NOMO-1 (cell line): ENCODE measurements around the gene GRIP1.
A peak's percentile ranks its signal among the peaks of the same experiment; 100 is the strongest.

Source experiments
- DNase-seq, 2 experiments: peaks; one replicate each; lab custom pipeline; 2025; ENCODE audit not compliant: unreplicated experiment in 2 of 2; lab: John Stamatoyannopoulos, UW

GRIP1 gene, protein sequence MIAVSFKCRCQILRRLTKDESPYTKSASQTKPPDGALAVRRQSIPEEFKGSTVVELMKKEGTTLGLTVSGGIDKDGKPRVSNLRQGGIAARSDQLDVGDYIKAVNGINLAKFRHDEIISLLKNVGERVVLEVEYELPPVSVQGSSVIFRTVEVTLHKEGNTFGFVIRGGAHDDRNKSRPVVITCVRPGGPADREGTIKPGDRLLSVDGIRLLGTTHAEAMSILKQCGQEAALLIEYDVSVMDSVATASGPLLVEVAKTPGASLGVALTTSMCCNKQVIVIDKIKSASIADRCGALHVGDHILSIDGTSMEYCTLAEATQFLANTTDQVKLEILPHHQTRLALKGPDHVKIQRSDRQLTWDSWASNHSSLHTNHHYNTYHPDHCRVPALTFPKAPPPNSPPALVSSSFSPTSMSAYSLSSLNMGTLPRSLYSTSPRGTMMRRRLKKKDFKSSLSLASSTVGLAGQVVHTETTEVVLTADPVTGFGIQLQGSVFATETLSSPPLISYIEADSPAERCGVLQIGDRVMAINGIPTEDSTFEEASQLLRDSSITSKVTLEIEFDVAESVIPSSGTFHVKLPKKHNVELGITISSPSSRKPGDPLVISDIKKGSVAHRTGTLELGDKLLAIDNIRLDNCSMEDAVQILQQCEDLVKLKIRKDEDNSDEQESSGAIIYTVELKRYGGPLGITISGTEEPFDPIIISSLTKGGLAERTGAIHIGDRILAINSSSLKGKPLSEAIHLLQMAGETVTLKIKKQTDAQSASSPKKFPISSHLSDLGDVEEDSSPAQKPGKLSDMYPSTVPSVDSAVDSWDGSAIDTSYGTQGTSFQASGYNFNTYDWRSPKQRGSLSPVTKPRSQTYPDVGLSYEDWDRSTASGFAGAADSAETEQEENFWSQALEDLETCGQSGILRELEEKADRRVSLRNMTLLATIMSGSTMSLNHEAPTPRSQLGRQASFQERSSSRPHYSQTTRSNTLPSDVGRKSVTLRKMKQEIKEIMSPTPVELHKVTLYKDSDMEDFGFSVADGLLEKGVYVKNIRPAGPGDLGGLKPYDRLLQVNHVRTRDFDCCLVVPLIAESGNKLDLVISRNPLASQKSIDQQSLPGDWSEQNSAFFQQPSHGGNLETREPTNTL

DNA sequence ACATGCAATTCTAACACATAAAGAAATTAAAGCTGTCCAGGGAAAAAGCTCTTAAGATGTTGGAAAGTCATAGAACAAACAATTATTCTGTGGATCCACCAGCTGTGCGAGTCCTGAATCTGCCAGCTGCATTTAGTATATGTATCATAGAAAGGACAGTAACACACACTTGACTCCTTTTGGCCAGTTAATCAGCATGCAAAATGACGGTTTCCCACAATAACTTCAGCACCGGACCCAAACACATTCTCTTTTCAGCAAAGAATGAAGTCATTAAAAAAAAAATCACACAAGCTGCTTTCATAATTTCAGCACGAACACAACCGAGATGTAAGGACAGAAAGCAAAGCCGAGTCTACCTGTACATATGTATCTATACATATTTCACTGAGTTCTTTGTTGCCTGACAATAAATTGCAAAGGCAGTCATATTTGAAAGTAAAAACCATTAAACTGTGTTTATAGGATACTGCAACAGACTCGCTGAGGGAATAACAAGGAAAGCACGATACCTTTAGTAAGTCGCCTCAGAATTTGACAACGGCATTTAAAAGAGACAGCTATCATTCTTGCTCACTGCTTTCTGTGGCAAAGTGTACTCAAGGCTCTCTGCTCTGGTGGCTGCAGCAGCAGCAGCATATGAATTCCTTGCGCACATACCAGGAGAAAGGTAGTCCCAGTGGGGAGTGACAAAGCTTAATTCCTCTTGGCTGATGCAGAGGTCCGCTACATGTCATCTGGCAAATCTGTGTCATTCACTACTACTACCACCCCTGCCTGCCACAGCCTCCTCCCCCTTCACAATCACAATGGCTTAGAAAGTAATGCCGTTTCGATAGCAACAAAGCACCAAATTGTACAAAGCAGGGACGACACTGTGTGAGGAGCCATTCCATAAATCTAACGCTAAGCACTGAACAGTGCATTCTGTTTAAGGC is at the start of gene GRIP1:
TSS of gene GRIP1 (minus strand) at position 739 of the 938 bp plus-strand sequence. CDS start at position 567, 172 bp downstream.
- no peak for DNase-seq

DNA sequence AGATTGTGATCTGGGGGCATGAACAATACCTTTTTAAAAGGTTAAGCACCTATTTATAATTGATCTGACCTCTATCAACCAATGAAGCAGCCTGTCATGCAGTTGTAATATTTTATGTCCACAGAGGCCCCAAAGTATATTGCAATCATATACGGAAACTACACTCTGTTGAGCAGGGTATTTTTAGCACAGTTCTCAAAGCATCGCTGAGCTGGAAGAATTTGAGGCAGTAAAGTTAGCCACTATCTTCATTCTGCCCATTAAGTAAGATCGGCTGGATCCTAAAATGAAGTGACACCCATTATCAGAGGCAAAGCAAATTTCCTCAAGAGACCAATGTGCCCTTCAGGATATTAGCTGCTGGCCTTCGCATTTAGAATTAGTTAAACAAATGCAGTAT is 47.7 kb upstream of the GRIP1 start:
- DNase-seq, result peak in 1 of 2 experiments; percentile 40

DNA sequence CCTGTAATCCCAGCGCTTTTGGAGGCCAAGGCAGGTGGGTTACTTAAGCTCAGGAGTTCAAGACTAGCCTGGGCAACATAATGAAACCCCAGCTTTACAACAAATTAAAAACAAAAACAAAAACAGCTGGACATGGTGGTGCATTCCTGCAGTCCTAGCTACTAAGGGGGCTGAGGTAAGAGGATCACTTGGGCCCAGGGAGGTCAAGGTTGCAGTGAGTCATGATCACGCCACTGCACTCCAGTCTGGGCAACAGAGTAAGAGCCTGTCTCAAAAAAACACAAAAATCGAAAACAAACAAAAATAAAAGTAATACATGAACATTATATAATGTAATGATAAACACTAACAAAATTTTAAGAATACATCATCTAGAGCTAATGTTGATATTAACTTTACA is 46.2 kb upstream of the GRIP1 start:
- DNase-seq, result no peak

DNA sequence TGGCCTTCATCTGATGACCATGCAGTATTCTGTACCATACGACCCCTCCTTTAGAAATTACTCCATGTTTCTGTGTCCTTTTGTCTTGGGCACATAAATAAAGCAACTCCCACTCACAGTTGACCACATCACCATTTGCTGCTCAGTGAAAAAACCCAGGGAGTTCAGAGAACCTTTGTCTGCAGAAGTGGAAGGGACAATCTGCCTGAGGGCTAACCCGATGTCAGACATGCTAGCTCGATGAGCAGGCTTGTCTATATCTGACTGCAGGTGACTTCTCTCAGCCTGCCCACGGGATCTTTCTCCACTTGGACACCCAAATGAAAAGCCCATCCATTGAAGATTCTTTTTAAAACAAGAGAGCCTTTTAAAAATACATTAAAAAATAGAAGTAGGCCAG is 45.7 kb upstream of the GRIP1 start:
- DNase-seq, result no peak

DNA sequence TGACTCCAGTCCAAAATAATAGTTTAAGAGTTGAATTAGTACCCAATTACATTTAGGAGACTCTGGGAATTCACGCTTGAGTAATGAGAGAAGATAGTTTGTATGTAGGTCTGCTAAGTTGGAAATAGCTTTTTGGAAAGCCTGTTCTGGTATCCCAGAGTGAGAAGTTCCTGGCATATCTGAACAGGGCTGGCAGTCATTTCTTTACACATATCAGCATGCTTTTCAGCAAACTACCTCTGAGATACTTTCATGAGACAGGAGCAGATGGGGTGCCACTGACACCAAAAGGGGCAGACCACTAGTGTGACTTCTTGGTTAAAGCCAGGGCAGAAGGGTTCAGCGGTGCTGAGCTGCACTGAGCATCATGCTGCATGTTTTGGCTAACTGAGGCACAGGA is 45.1 kb upstream of the GRIP1 start:
- DNase-seq, result no peak

DNA sequence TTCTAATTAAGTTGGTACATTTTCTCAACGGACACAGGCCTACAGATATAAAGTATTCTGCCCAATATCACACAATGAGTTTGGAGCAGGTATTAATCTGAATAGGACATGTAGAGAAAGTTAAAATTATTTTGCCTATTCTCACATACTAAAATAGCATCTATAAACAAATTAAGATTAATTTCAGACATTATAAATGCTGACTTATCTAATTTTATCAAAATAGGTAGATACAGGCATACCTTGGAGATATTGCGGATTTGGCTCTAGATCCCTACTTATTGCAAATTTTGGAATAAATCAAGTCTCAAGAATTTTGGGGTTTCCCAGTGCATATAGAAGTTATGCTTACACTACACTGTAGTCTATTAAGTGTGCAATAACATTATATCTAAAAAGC is 41.0 kb upstream of the GRIP1 start:
- no peak for DNase-seq

DNA sequence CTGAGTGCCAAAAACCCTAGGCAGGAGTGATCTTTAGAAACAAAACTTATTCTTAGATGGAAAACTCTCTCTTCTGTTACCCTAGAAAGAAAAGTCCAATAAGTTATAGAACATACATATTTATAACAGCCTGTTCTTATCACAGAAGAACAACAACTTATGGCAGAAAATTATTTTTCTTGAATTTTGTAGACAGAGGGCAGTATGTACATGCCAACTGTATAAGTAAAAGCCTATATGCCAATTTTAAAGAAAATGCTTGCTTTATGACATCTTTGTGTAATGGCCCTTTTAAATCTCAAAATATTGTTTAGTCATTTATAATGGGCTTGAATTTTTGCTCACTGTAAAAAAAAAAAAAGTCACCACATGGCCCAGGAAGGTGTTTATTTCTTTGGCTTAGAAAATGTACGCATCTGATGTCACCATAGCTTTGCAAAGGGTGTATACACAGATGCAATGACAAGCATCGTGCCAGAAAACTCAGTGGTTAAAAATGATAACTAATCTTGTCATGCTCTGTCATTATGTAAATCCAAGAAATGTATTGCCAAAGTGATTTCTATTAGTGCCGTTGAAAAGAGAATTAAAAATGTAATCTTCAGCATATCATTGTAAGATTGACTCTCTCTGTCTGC is 38.3 kb upstream of the GRIP1 start:
- DNase-seq, result no peak

DNA sequence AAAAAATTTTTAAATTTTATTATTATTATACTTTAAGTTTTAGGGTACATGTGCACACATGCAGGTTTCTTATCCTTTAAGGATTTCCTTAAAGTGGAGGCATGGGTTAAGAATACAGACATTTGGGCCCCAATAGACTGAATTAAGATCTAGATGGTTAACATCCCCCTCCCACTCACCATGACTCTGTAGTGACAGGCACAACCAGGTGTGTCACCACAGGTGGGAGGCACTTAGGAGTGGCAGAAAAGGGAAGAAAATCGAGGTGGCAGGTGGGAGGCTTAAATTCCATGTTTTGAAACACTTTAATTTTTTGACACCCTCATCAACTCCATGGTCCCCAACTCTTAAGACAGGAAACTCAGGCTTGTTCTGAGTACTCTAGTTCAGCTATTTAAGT is 37.6 kb upstream of the GRIP1 start:
- DNase-seq, result no peak

DNA sequence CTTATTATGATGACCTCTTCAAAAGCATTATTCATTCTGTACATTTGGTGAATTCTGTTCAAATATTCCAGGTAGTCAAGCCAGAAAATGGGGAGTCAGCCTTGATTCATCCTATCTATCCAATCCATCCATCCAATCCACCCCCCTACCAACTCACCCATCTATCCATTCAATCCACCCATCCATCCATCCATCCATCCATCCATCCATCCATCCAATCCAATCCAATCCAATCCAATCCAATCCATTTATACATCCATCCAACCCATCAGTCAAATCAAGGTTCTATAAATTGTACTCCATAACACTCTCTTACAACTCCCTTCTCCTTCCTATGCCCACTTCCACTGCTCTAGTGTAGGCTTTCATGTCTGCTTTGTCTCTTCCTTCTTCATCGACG is 35.8 kb upstream of the GRIP1 start:
- no peak for DNase-seq

DNA sequence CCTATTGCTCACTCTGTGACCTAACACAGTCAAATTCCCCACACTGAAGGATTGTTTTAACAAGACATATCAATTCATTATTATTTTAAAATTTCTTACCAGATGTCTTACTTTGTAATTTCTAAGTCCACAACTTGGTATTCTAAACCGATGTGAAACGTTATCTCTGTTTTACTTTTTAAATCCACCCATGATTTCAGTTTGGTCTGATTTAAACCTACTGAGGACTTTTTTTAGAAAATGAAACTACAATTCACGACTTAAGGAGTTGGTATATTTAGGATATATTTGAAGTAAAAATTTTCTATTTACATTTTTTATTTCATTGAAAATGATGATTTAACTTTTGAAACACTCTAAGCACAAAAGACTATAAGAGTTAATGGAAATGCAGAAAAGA is 35.1 kb upstream of the GRIP1 start:
- no peak for DNase-seq

DNA sequence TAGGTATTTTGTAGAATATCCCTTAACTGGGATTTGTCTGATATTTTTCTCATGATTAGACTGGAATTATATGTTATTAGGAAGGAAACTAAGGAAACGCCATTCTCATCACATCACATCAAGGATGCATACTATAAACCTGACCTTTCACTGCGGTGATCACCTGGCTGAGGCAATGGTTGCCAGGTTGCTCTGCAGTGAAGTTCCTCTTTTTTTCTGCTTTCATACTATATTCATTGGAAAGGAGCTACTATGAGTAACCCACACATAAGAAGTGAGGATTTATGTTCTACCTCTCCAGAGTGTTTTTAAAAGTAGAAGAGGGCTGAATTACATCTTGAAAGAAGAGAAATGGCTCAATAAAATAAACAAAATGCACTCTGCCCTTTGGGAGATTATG is 31.0 kb upstream of the GRIP1 start:
- DNase-seq, result peak in 1 of 2 experiments; percentile 40

DNA sequence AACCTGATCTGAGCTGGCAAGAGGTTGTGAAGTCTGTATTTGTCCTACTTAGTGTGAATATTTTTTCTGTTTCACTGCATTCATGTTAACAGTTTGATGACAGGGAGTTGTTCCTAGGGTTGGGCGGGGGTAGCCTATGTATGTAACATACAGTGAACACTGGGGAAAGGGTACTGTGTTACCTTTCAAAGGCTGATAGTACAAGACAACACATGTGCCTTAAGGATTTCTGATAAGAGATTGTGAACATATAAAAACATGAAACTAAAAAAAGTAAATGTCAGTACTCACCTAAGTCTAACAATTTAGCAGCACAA is 30.5 kb upstream of the GRIP1 start:
- DNase-seq, result no peak

DNA sequence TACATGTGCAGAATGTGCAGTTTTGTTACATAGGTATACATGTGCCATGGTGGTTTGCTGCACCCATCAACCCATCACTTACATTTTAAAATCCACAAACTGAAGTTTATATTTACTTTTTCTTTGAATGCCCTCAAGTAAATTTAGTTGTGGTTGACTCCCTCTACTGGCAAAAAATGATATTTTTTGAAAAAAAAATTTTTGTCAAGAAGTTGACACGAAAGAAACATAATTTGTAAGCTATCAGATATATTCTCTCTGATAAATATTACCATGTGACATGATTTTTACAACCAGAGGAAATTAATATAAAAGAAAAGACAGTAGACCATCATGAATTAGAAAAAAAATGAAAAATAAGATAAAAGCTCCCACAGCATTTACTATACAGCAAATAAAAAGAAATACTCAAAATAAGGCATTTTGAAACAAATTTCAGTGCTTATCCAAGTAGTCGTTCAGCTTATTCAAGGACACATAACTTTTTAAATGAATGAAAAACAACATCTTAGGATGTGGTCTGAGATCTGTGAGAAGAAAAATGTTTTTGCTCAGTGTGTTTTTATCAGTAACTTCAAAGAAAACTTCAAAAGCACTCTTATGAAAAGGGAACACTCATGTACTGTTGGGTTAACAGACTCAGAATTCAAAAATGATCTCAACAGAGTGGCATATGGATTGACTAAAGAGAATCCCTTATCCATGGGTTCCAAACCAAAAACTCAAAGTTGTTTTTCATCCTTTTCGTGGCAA is 30.0 kb upstream of the GRIP1 start:
- DNase-seq, result peak; percentile 21 to 42

DNA sequence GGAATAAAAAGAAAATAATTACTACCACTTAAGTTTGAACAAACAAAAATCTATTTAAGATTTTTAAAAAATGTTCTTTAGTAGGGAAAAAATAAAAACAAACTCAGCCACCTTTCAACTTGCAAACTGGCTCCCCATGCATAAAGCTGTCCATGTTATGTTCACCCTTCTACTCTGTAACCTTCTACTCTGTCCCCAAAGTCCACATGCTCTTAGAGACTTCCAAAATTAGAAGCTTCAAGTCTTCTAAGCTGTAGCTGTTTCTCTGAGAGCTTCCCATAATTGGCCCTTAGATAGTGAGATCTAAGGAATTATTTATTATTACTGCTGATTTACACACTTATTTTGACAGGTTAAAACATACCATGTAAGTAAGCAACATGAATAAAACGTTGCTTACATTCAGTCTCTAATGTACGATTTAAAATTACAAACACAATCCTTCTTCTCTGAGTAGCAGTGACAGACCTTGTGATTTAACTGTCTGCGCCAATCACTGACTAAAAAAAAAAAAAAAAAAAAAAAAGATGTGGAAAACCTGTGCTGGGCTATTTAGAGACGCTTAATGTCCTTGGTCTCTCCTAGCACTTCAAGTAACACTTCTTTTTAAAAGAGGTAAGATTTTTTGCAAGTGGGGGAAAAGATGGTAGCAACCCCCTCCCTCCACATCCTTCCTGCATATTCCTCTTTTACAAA is 28.3 kb upstream of the GRIP1 start:
- DNase-seq, result no peak

DNA sequence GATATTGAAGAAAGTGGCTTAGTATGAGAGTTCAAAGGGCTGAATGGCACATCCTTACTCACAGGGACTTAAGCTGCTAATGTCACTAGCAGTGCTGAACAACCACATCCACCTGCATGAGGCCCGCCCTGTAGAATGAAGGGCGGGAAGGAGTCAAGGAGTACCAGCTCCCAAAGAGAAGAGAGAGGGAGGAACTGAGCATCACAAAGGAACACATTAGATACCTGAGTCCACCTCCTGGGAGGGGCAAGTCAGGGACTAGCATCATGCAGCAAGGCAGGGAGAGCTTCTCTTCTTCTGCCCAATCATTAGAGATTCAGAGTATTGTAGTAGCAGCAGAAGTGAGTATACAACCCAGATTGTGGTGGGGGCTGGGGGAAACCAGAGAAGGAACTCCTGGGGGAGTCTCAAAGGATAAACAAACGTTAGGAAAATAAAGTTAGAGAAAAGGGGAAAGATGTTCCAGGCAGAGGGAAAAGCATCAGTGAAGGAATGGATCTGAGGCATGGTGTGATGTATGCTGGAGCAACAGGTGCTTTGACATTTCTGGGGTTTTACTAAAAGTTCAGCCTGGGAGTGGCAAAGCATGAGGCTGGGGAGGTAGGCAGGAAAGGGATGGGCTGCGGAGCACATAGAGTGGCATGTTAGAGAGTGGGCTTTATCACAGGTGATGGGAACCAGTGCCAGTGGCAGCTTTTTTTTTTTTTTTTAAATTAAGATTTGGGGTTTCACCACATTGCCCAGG is 21.0 kb upstream of the GRIP1 start:
- DNase-seq, result no peak

DNA sequence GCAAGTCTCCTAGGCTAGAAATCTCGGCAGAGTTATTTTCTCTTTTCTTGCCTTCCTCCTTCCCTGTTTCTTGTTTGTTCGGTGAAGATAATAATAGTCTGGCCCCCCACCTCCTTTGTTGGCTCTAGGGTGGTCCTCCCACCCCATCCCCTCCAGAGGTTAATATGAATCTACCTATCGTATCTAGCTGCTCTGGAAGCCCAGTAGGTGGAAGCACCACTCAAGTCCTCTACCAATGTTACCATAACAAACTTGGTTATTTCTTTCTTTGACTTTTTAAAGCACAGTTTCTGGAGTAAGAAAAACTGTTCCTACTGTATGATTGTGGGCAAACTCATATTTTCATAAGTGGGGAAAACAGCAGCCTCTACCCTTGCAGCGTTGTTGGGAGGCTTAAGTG is 19.7 kb upstream of the GRIP1 start:
- no peak for DNase-seq

DNA sequence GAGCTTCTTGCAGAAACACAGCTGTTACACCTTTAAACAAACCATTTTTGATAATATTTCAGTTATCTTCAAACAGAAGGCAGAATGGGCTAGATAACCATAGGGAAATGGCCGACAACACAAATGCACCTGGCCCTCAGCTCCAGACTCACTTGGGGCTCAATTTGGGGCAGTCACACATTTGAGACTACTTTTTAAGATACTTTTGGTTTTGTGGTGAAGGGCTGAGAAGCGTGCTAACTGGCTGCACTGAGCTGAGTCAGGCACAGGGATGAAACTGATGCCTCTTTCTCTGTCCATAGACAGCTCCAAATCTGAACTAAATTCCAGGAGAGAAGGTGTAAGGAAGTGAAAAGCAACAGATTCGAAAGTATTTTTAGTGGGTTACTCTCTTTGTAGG is 18.5 kb upstream of the GRIP1 start:
- DNase-seq, result no peak
